Osteoblast (primary cell): ENCODE results near the gene KIRREL3. TPM values are rescaled to one million over a fixed set of nuclear protein-coding genes. Genes with fewer than 3 reads are reported as not detected.

Experiments used
- DNase-seq: peaks from one replicate; pipeline ENCODE4 v3.0.0; 2011; ENCODE audit warnings: low spot score, mixed read lengths; ENCODE audit not compliant: insufficient read length; ENCODE audit errors: missing footprints
- H2AFZ ChIP-seq: 2 replicates; pipeline ENCODE4 v1.6.0; 2011; ENCODE audit warnings: mild to moderate bottlenecking, low read length
- H3K27ac ChIP-seq: 2 replicates; pipeline ENCODE4 v1.5.1; 2011; ENCODE audit warnings: mild to moderate bottlenecking, low read depth, low read length, moderate library complexity
- H3K27me3 ChIP-seq: 2 replicates; pipeline ENCODE4 v1.6.0; 2012; ENCODE audit warnings: mild to moderate bottlenecking, control low read depth, inconsistent platforms, low read length, moderate library complexity; ENCODE audit not compliant: insufficient read depth
- H3K36me3 ChIP-seq: 2 replicates; pipeline ENCODE4 v1.5.1; 2011; ENCODE audit warnings: mild to moderate bottlenecking, low read length, control low read depth, moderate library complexity; ENCODE audit not compliant: insufficient read depth
- H3K4me1 ChIP-seq: 2 replicates; pipeline ENCODE4 v1.5.1; 2011; ENCODE audit warnings: mild to moderate bottlenecking, low read length, control low read depth, moderate library complexity; ENCODE audit not compliant: insufficient read depth
- H3K4me2 ChIP-seq: 2 replicates; pipeline ENCODE4 v1.6.0; 2011; ENCODE audit warnings: mild to moderate bottlenecking, low read length; ENCODE audit not compliant: insufficient read depth
- H3K4me3 ChIP-seq: fragments of 200-600 bp; sonication (generic); 3 replicates; pipeline ENCODE4 v1.5.1; 2012; ENCODE audit warnings: mild to moderate bottlenecking, low read length, inconsistent platforms; ENCODE audit not compliant: insufficient read depth
- H3K79me2 ChIP-seq: 2 replicates; pipeline ENCODE4 v1.6.0; 2012; ENCODE audit warnings: mild to moderate bottlenecking, low read length, control low read depth, inconsistent platforms; ENCODE audit not compliant: insufficient read depth
- H3K9me3 ChIP-seq: 2 replicates; pipeline ENCODE4 v1.5.1; 2011; ENCODE audit warnings: low read depth, low read length, control low read depth
- H4K20me1 ChIP-seq: 2 replicates; pipeline ENCODE4 v1.6.0; 2012; ENCODE audit warnings: mild to moderate bottlenecking, low read length, control low read depth; ENCODE audit not compliant: insufficient read depth
- CTCF ChIP-seq: IDR thresholded peaks from 2 replicates; pipeline ENCODE4 v1.5.1; 2011; ENCODE audit warnings: mild to moderate bottlenecking, low read depth, low read length, moderate library complexity; ENCODE audit errors: extremely low read depth
- total RNA-seq: library from RNA; depleted of rRNA; stranded (reverse); fragments of >200 nt; gene quantifications from 2 replicates; pipeline ENCODE4 v1.2.3, GENCODE V29; 2012

KIRREL3 gene
- total RNA-seq, 1 donor: 3.6 TPM

- peaks cover 56% of the 10 kb centered on the region for H3K4me1 ChIP-seq
- peaks cover 57% of the 10 kb centered on the region for H3K79me2 ChIP-seq
- no peak overlapping the region for H2AFZ ChIP-seq
- TF ChIP-seq CTCF: no peak
- DNase-seq: peak; percentile 72
- H3K27me3 ChIP-seq: no peaks in the 10 kb centered on the region
- no peaks in the 10 kb centered on the region for H3K9me3 ChIP-seq
- H3K4me2 ChIP-seq: peak overlapping the region; percentile 81
- no peaks in the 10 kb centered on the region for H3K36me3 ChIP-seq
- no peaks in the 10 kb centered on the region for H4K20me1 ChIP-seq
- H3K27ac ChIP-seq: peak overlapping the region; percentile 100
- H3K4me3 ChIP-seq: peak overlapping the region; percentile 25
These were observed 9.0 kb downstream of the KIRREL3 start for GRCh38 chr11:126991596-126991995.

GRCh38 chr11:126990716-126991480, 9.7 kb downstream of the KIRREL3 start:
- H3K4me3 ChIP-seq: peak overlapping the region; percentile 56
- no peaks in the 10 kb centered on the region for H3K36me3 ChIP-seq
- no peak for DNase-seq
- no peaks in the 10 kb centered on the region for H3K9me3 ChIP-seq
- peaks cover 50% of the 10 kb centered on the region for H3K4me1 ChIP-seq
- no peaks in the 10 kb centered on the region for H4K20me1 ChIP-seq
- H3K27ac ChIP-seq: peak overlapping the region; percentile 100
- H3K4me2 ChIP-seq: peak overlapping the region; percentile 81
- H3K79me2 ChIP-seq: peaks cover 55% of the 10 kb centered on the region
- peak; percentile 37 for TF ChIP-seq CTCF
- H3K27me3 ChIP-seq: no peaks in the 10 kb centered on the region
- H2AFZ ChIP-seq: peak overlapping the region; percentile 63

GRCh38 chr11:126989942-126990715, 10.4 kb downstream of the KIRREL3 start:
- H3K36me3 ChIP-seq: no peaks in the 10 kb centered on the region
- TF ChIP-seq CTCF: peak; percentile 97
- peaks cover 47% of the 10 kb centered on the region for H3K4me1 ChIP-seq
- H4K20me1 ChIP-seq: no peaks in the 10 kb centered on the region
- peak overlapping the region; percentile 100 for H3K27ac ChIP-seq
- peak; percentile 92 for DNase-seq
- no peaks in the 10 kb centered on the region for H3K27me3 ChIP-seq
- peak overlapping the region; percentile 56 for H3K4me3 ChIP-seq
- H2AFZ ChIP-seq: peak overlapping the region; percentile 63
- peak overlapping the region; percentile 81 for H3K4me2 ChIP-seq
- no peaks in the 10 kb centered on the region for H3K9me3 ChIP-seq
- H3K79me2 ChIP-seq: peaks cover 55% of the 10 kb centered on the region

DNA sequence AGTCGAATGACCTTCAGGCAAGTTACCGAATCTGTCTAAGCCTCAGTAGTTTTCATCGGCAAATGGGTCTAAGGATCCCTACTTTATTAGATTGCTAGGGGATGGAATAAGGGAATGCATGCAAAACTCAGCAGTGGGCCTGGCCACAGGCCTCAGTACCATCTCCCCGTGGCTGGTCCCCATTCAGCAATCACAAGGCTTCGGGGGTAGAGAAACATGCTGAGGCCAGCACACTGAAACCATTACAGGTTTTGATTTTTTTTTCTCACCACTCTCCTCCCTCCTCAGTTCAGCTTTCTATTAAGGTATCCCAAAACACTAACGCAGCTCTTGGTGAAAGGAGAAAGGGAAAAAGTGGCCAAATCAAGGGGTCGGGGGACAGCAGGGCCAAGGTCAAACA, 11.9 kb downstream of the KIRREL3 start:
- TF ChIP-seq CTCF: no peak
- H4K20me1 ChIP-seq: peaks cover 4% of the 10 kb centered on the region
- no peaks in the 10 kb centered on the region for H3K9me3 ChIP-seq
- no peaks in the 10 kb centered on the region for H3K36me3 ChIP-seq
- no peak for DNase-seq
- H3K27ac ChIP-seq: no peak overlapping the region
- H3K27me3 ChIP-seq: no peaks in the 10 kb centered on the region
- H3K4me3 ChIP-seq: no peak overlapping the region
- no peak overlapping the region for H3K4me2 ChIP-seq
- peaks cover 37% of the 10 kb centered on the region for H3K4me1 ChIP-seq
- peaks cover 62% of the 10 kb centered on the region for H3K79me2 ChIP-seq
- no peak overlapping the region for H2AFZ ChIP-seq
